HG03460 (cell line): ENCODE results near the gene FOXB1.
A peak's percentile ranks its signal among the peaks of the same experiment; 100 is the strongest.

Experiments
- ATAC-seq: cut with Tn5 transposase; IDR thresholded peaks from one replicate; pipeline ENCODE4 v1.9.1; 2021; ENCODE audit not compliant: unreplicated experiment

FOXB1 gene

GRCh38 chr15:60004009-60004845 is at the start of gene FOXB1:
Gene FOXB1 (plus strand): TSS chr15:60004311. CDS start chr15:60004964, 653 bp downstream.
- no peak for ATAC-seq

- ATAC-seq: no peak
Observed at GRCh38 chr15:59958288-59958687, 45.8 kb upstream of the FOXB1 start.

- ATAC-seq: no peak
Observed at GRCh38 chr15:59960318-59960717, 43.8 kb upstream of the FOXB1 start.

GRCh38 chr15:59963322-59963721 is 40.8 kb upstream of the FOXB1 start:
- no peak for ATAC-seq

GRCh38 chr15:59963925-59964324 is 40.2 kb upstream of the FOXB1 start:
- ATAC-seq: no peak

- no peak for ATAC-seq
Observed at GRCh38 chr15:59965741-59966140, 38.4 kb upstream of the FOXB1 start.

- no peak for ATAC-seq
Observed at GRCh38 chr15:59966262-59966661, 37.8 kb upstream of the FOXB1 start.

GRCh38 chr15:59968314-59968713 is 35.8 kb upstream of the FOXB1 start:
- ATAC-seq: no peak

GRCh38 chr15:59972241-59972640 is 31.9 kb upstream of the FOXB1 start:
- no peak for ATAC-seq

- peak; percentile 90 for ATAC-seq
Observed at GRCh38 chr15:59976480-59977271, 27.4 kb upstream of the FOXB1 start.

GRCh38 chr15:59991834-59992233 is 12.3 kb upstream of the FOXB1 start:
- ATAC-seq: no peak

GRCh38 chr15:59993041-59993750 is 10.9 kb upstream of the FOXB1 start:
- no peak for ATAC-seq

GRCh38 chr15:59993950-59994401 is 10.1 kb upstream of the FOXB1 start:
- ATAC-seq: no peak

- no peak for ATAC-seq
Observed at GRCh38 chr15:59994526-59994887, 9.6 kb upstream of the FOXB1 start.

- no peak for ATAC-seq
Observed at GRCh38 chr15:59994888-59995557, 9.1 kb upstream of the FOXB1 start.

GRCh38 chr15:59995568-59996297 is 8.4 kb upstream of the FOXB1 start:
- no peak for ATAC-seq

- ATAC-seq: no peak
Observed at GRCh38 chr15:59996298-59997041, 7.6 kb upstream of the FOXB1 start.

- peak; percentile 74 for ATAC-seq
Observed at GRCh38 chr15:59997070-59997701, 6.9 kb upstream of the FOXB1 start.

- ATAC-seq: no peak
Observed at GRCh38 chr15:59998305-59998949, 5.7 kb upstream of the FOXB1 start.
